CD4-positive, alpha-beta T cell treated with Interleukin-12 subunit alpha and Interleukin-12 subunit beta, for 1 hour (primary cell): ENCODE data around the gene UBE4B.
"Not testable (repeated sequence)": the region's sequence is repeated elsewhere in the genome, so short reads cannot be mapped to it uniquely, and the experiment has no call there.

Experiments
- DNase-seq: peaks from one replicate; pipeline ENCODE4 v3.0.0-alpha.2; 2020

Gene UBE4B

DNA sequence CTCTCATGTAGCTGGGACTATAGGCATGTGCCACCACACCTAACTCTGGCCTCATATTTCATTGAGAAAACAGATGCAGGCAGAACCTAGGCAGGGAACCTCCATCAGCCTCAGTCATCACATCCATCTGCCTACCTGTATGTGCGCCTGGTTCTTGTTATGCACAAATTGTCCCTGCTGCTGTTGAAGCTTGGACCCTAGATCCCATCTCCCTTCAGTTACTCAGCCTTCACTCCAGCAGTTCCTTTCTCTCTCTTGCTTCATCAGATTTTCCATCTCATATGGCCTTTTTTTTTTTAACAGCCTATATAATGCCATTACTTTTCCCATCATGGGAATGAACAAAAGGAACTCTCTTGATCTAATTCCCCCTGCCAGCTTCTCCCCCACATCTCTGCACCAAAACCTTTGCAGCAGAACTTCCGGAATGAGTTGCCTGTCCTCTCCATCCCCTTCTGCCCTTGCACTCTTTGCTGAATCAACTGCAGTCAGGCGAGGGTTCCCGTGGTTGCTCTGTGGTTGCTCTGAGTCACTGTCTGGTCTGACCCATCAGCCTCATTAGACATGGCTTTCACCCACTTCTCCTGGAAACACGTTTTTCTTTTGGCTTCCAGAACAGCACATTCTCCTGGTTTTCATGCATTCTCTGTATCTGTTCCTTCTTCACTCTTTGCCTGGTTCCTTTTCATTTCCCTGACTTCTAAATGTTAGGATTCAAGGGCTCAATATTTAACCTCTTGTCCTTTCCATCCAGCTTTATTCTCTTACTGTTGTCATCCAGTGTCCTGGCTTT lies 41.5 kb downstream of the UBE4B start:
- DNase-seq, result peak; percentile 20

DNA sequence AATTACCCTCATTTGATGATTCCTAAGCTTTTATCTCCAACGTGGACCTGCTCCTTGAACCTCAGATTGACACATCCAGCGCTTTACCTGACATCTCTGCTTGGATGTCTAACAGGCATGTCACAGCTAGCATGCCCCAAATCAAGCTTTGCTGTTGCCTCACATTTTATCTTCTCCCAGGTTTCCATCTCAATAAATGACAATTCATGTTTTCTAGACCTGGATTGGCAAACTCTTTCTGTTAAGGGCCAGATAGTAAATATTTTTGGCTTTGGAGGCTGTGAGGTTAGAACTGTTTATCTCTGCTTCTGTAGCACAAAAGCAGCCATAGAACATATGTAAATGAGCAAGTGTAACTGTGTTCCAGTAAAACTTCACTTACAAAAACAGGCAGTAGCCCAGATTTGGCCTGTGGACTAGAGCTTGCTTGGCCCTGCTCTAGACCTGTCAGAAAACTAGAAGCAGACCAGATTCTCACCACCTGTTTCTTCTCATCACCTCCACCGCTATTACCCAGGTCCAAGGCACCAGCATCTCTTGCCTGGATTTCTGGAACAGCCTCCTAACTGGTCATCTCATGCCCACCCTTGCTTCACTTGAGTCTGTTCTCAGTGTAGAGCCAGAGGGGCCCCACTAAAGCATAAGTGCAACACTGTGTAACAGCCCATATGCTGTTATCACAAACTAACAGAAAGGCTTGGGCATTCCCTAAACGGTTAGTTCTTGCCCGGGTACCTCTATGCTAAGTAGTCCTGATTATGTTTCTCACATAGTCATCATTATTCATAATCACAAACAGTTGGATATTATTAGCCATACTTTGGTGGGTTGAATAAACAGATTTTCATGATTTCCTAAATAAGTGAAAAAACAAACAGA lies 42.3 kb downstream of the UBE4B start:
- DNase-seq, result no peak

DNA sequence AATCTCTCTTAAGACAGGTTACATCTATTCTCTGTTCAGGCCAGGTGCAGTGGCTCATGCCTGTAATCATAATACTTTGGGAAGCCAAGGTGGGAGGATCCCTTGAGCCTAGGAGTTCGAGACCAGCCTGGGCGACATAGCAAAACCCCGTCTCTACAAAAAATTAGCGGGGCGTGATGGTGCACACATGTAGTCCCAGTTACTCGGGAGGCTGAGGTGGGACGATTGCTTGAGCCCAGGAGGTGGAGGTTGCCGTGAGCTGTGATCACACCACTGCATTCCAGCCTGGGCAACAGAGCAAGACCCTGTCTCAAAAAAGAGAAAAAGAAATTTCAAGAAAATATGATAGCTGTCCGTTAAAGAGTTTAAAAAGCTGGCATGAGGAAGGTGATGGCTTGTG lies 43.0 kb downstream of the UBE4B start:
- DNase-seq, result no peak

DNA sequence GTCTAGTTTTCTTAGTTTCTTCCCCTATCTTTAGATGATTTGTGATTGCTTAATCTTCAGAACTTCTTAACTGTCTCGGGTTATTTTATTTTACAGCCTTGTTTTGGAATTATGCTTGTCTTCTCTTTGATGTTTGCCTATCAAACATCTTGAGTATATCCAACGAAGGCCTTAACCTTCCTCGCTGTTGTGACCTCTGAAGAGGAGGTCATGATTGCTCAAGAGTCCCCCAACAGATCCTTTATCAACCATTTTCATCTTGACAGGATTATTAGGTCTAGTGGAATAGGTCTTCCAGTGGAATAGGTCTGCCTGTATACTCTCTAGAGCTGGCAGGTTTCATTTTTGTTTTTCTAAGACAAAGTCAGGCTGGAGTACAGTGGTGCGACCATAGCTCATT lies 45.7 kb downstream of the UBE4B start:
- no peak for DNase-seq

DNA sequence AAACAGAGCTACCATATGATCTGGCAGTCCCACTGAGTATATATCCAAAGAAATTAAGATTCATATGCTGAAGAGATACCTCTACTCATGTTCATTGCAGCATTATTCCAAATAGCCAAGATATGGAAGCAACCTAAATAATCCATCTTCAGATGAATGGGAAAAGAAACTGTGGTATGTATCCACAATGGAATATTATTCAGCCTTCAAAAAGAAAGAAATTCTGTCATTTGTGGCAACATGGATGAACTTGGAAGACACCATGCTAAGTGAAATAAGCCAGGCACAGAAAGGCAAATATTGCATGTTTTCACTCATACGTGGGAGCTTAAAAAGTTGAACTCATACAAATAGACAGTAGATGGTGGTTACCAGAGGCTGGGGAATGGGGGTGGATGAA lies 47.8 kb downstream of the UBE4B start:
- no peak for DNase-seq

DNA sequence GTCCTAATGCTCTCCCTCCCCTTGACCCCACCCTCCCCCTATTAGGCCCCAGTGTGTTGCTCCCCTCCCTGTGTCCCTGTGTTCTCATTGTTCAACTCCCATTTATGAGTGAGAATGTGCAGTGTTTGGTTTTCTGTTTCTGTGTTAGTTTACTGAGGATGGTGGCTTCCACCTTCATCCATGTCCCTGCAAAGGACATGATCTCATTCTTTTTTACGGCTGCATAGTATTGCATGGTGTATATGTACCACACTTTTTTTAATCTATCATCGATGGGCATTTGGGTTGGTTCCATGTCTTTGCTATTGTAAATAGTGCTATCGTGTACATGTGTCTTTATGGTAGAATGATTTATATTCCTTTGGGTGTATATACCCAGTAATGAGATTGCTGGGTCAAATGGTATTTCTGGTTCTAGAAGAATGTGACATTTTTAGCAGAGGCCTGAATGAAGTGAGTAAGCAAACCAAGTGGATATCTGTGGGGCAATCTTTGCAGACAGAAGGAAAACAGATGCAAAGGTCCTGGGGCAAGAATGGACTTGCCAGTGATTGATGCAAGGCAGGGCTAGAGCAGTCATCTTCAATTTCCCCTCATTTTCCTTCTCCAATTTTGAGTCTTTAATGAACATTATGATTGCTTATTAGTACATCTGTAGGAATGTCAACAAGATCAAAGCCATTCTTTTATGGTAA lies 50.2 kb downstream of the UBE4B start:
- no peak for DNase-seq

DNA sequence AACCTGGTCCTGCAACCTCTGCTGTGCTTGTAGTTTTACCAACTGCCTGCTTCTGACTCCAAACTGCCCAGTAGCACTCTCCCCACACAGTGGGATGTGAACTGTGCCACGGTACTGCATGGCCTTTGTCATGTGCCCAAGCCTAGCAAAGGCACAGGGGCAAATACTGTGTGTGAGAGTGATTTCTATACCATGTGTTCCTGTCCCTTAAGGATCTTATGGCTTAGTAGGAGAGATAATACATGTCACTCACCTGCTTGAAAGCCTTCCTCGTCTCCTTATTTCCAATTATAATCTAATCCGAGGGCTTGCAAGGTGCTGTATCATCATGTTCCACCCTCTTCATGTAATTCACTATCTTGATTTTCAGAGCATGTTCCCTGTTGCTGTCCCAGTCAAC lies 51.3 kb downstream of the UBE4B start:
- DNase-seq, result no peak

DNA sequence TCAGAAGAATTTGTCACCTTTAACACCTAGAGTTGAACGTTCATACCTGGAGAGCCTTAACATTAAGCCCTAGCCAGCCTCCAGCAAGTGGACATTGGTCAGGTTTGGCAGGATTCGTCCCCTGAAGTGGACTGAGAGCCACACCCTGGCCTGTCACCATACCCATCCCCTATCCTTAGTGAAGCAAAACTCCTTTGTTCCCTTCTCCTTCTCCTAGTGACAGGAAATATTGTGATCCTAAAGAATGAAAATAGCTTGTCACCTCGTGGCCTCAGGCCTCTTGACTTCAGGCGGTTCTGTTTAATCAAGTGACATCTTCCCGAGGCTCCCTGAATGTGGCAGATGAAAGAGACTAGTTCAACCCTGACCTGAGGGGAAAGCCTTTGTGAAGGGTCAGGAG lies 52.3 kb downstream of the UBE4B start:
- DNase-seq, result no peak

DNA sequence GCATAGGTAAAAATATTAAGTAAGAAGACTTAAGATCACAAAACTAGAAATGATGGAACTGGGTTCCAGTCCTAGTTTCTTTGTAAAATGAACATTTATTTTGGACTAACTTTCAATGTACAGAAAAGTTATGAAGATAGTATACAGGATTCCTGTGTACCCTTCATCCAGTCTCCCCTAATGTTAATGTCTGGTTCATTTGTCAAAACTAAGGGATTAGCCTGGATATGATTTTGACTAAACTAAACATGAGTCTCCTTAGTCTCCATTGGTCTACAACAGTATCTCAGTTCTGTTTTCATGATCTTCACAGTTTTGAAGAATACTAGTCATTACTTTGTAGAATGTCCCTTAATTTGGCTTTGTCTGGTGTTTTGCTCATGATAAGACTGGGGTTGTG lies 54.5 kb downstream of the UBE4B start:
- no peak for DNase-seq

DNA sequence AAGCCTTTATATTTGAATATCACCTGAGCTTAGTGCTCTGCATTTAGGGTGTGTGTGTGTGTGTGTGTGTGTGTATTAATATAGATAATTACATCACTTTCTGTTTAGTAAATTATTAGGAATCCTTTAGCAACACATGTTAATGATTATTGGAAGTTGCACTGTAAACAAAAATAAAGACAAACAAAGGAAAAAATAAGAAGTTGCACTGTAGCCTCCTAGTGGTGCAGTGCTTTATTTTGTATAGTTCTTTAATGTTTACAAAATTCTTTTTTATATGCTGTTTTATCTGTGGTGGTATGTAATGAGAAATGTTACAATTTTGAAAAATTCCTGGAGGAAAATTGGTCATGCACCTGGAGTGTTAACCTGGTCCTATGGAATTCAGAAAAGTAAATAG lies 69.2 kb downstream of the UBE4B start:
- DNase-seq, result no peak

DNA sequence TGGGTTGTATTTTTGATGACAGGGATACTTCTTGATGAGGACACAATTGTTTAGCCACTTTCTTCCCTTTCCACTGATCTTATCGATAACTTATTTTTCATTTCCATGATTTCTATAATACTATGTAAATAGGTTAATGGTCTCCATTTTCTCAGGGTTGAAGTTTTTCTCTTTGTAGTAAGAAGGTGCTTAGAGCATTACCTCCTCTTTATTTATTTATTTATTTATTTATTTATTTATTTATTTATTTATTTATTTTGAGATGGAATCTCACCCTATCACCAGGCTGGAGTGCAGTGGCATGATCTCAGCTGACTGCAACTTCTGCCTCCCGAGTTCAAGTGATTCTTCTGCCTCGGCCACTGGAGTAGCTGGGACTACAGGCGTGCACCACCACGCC lies 70.4 kb downstream of the UBE4B start:
- no peak for DNase-seq

DNA sequence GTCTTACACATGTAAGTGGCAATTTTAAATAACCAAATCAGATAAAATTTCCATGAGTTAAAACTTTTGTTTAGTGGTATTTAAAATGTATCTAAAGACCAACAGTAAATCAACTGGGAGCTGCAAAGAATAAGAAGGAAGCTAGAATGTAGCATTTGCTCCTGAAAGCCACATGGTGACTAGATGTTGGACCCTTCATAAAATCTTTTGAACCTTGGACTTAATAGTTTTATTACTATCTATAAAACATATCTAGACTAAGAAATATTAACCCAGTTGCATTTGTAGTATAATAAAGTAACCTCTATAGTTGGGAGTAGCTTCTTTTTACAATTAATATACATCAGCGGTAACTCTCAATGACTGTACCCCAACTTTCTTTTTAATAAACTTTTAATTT lies 72.1 kb downstream of the UBE4B start:
- no peak for DNase-seq

DNA sequence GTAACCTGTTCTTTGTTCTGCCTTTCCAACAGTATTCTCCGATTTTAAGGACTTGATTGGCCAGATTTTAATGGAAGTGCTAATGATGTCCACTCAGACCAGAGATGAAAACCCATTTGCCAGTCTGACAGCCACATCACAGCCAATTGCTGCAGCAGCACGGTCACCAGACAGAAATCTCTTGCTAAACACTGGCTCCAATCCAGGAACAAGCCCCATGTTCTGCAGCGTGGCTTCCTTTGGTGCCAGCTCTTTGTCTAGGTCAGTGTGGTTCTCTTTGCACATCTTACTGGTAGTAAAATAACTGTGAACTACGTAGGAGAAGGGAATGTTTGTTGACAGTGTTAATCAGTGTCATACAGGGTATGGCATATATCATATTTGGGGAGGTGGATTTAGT lies 72.7 kb downstream of the UBE4B start:
- DNase-seq, result no peak

DNA sequence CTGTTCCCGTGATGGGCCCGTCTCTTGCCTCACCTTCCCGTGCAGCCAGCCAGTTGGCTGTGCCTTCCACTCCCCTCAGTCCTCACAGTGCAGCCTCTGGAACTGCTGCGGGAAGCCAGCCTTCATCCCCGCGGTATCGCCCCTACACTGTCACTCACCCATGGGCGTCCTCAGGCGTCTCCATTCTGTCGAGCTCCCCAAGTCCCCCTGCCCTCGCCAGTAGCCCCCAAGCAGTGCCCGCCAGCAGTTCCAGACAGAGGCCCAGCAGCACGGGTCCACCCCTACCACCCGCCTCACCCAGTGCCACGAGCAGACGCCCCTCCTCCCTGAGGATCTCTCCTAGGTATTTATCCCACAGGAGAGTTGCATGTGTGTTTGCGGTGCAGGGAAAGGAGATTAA lies 73.5 kb downstream of the UBE4B start:
- no peak for DNase-seq

DNA sequence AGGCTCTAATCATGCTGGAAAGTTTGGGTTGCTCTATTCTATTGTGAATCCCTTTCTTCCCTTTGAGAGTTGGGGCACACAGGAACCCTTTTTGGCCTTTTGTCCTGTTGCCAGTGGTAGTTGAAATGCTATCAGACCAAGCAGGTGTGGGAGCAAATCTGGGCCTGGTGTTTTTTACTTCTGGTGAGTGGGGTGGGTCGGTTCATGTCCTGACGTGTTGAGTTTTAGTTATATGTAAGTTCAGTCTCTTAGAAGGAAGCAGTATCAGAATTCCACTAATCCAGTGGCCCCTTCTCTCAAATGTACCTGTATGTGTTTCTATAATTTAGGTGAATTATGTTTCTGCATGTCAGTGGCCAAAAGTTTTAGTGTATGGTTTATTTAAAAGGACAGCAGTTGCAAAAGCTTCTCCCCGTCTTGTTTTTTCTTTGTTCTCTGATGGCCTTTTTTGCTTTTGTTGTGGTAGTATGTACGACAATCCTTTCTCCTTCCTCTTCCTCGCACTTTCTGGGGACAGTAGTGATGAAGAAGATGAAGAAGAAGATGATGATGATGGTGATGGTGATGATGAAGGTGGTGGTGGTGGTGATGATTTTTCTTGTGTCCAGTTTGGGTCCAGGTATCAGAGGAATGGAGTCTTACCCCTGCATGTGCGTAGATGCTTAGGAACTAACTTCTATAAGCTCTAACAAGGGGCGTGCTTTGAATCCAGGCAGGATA lies 74.2 kb downstream of the UBE4B start:
- DNase-seq, result no peak

DNA sequence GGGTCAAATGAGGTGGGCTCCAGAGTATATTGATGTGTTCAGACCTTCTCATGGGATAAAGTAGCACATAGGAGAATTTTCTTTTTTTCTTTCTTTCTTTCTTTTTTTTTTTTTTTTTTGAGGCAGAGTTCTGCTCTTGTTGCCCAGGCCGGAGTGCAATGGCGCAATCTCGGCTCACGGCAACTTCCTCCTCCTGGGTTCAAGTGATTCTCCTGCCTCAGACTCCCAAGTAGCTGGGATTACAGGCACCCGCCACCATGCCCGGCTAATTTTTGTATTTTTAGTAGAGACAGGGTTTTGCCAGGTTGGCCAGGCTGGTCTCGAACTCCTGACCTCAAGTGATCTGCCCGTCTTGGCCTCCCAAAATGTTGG lies 74.7 kb downstream of the UBE4B start:
- not testable (repeated sequence) for DNase-seq

DNA sequence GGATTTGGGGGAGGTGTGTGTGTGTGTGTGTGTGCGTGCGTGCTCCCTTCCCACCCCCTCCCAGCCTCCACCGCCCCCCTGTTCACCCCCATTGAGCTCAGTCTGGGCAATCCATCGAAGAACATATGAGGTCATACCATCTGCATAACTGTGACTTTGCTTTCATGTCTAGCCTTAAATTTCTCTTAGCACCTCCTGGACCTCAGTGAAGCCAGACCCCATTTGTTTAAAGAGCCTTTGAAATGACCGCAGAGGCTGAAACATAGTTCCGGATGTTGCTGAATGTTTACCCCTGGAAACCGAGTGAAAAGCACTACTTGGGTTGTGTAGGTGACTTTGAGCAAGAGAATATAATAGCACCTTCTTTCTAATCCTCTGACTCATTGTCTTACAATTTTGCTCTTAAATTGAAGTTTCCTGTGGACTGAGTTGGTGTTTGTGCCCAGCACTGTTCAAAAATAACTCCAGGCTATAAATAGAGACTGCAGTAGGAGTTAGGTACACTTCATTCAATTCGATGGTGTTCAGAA lies 75.4 kb downstream of the UBE4B start:
- DNase-seq, result no peak

DNA sequence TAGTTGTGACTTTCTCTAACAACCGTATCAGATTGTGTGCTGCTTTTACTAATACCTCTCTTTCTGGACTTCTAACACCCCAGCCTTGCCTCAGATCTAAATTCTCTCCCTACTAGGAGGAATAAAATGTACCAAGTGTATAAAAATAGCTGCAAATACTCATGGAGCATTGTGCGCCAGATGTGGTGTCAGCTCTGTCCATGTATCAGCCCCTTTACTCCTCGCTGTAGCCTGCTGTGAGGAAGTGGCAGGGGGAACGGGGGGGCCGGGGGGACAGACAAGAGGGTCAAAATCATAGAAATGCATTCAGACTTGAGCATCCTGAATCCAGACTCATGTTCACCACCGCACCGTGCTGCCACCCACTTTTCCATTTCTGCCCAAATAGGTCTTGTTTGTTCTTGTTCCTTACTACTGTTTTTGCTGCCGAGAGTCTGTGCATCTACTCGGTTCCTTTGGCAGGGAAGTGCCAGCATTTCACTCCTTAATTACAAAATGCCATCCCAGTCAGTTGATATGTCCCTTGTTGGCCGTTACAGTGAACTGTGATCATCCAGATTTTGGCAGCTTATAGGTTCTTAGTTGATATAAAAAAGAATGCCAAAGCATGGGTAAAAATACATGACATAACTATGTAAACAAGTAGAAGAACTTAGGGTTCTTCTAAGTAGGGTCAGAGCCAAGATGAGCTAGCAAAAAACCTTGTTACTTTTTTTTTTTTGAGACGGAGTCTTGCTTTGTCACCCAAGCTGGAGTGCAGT lies 76.4 kb downstream of the UBE4B start:
- DNase-seq, result no peak

DNA sequence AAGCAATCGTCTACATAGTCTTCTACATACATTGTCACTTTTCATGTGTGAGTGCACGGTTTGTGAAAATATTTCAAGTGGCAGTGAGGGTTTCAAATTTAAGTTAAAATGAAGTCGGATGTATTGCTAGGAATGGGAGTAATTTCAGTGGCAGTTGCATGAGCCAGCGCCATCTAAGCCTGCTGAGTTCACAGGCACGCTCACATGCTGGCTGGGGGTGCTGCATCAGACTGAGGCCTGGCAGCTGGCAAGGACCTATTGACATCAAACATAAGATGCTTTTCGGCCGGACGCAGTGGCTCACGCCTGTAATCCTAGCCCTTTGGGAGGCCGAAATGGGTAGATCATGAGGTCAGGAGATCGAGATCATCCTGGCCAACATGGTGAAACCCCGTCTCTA lies 80.7 kb downstream of the UBE4B start:
- no peak for DNase-seq

DNA sequence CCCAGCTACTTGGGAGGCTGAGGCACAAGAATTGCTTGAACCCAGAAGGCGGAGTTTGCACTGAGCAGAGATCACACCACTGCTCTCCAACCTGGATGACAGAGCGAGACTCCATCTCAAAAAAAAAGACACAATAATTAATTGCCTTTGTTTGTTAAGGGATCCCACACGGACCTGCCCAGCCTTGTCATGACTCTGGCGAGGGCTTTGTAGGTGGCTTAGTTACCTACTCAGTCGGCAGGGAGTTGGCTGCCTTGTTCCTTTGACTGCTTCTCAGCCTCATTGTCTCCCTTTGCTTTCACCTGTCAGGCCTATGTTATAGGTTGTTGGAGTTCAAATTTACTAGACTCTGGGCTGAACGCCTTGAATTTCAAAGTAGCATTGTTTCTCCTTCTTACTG lies 82.0 kb downstream of the UBE4B start:
- DNase-seq, result no peak

DNA sequence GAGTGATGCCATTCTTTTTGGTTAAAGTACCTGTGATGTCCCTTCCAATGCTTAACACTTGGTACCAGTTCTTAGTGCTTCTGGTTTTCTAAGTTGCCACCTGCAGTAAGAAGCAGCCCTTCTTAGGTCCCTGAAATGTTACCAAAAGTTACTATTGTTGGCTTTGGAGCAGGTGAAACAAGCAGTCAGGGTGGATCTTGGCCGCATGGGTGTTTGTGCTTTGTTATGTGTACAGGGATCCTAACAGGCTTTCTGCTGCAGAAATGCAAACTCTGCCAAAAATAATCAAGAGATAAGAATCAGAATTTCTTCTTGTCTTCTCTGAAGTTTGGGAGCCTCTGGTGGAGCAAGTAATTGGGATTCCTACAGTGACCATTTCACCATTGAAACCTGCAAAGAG lies 84.4 kb downstream of the UBE4B start:
- no peak for DNase-seq

DNA sequence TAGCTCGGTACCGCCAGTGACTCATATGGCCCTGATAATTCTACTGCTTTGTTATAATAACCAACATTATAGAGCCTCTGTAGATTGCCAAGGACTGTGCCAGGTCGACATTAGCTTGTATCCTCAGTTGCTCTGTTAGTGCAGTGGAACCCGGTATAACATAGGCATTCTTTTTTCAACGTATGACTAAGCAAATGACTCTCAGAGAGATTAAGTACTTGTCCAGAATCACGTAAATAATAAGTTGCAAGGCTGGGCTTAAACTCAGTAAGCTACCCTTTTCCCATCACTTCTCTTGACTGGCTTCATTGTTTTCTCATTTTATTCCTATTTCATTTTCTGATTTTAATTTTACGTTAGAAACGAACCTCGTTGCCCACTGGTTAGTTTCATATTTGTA lies 85.1 kb downstream of the UBE4B start:
- no peak for DNase-seq
